ENCODE measurements around the gene ZFP37. TPM values are rescaled to one million over a fixed set of nuclear protein-coding genes. Genes with fewer than 3 reads are reported as not detected.

The ZFP37 gene
- total RNA-seq, 1 experiment from 2014 or later = 1.00 TPM

- no peak for DNase-seq (ENCODE audit: low read depth in 1 of 2, low spot score in 2 of 2)
- no peak overlapping the region for H3K4me3 ChIP-seq
Observed at GRCh38 chr9:113026200-113026599, 30.3 kb downstream of the ZFP37 start.

GRCh38 chr9:113018247-113018646, 38.3 kb downstream of the ZFP37 start:
- Histone ChIP-seq H3K4me1 (replicated peaks) (no peaks in the 10 kb centered on the region), H3K27ac (no peak overlapping the region), H3K27me3 (replicated peaks) (no peaks in the 10 kb centered on the region), H3K4me3 (no peak overlapping the region), H3K36me3 (no peaks in the 10 kb centered on the region), H3K9me3 (replicated peaks) (no peaks in the 10 kb centered on the region)
- DNase-seq (ENCODE audit: low read depth in 1 of 2, low spot score in 2 of 2) = no peak

More at GRCh38 chr9:113026200-113026599, 30.3 kb downstream of the ZFP37 start:
- H3K27ac ChIP-seq = no peak overlapping the region
- H3K36me3 ChIP-seq = no peaks in the 10 kb centered on the region
- H3K9me3 ChIP-seq (replicated peaks) = no peaks in the 10 kb centered on the region; the same call in 1 of the 2 replicates
- H3K4me1 ChIP-seq (replicated peaks) = no peaks in the 10 kb centered on the region
- no peaks in the 10 kb centered on the region for H3K27me3 ChIP-seq (replicated peaks)

DNA sequence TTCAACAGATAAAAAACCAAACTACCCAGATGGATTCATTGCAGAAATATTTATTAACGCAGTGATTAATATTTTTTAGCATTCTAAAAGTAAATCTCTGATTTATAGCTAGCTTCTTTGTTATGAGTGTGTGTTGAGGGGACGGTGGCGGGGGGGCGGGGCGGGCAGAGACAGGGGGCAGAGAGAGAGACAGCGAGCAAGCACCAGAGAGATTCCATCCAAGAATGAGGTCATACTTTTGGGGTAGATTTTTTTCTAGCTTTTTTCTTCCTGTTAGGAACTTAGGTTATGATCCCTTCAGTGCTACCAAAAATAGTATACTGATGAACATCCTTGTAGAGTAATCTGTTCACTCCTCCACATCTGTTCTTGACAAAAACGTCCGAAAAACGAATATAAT, 44.0 kb downstream of the ZFP37 start:
- no peaks in the 10 kb centered on the region; the same call in 1 of the 2 replicates for H3K9me3 ChIP-seq (replicated peaks)

DNA sequence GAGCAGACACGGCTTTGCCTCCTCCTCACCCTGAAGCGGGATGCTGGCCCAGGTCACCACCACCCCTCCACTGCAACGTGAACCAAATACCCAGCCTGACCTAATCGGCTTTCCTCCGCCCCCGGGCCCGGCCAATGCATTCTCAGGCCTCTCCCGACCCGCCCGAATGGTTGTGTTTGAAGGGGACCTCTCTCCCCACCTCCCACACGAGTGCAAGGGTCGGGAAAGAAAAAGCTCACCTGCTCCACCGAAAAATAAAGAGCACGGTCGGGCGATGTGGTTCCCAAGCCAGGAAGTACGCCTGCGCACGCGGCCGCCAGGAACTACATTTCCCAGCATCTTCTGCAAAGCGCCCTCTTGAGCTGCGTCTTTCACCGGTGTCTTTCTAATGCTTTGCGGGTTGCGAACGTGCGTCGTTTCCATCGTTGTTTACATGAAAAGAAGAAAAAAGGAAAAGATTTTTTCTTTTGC, 44.6 kb downstream of the ZFP37 start, which contains the start of gene ZNF883:
ZNF883 (minus strand) TSS at position 282 of the 471 bp plus-strand sequence.
- H3K27ac ChIP-seq = no peak within 1 kb of the TSS
- no peaks in the 10 kb centered on the region for H3K36me3 ChIP-seq
- no peaks in the 10 kb centered on the region; the same call in 1 of the 2 replicates for H3K9me3 ChIP-seq (replicated peaks)
- no peaks in the 10 kb centered on the region; the same call in 1 of the 2 replicates for H3K27me3 ChIP-seq (replicated peaks)
- DNase-seq (ENCODE audit: low read depth in 1 of 2, low spot score in 2 of 2) = peak in 1 of 2 experiments; percentile 35
- H3K4me3 ChIP-seq = peak within 1 kb of the TSS; percentile 20
- H3K4me1 ChIP-seq (replicated peaks) = no peaks in the 10 kb centered on the region

More for the DNA sequence above, 44.0 kb downstream of the ZFP37 start:
- DNase-seq (ENCODE audit: low read depth in 1 of 2, low spot score in 2 of 2) = no peak
- Histone ChIP-seq H3K4me1 (replicated peaks) (no peaks in the 10 kb centered on the region), H3K27ac (no peak overlapping the region), H3K36me3 (no peaks in the 10 kb centered on the region), H3K27me3 (replicated peaks) (no peaks in the 10 kb centered on the region; the same call in 1 of the 2 replicates), H3K4me3 (no peak overlapping the region)

DNA sequence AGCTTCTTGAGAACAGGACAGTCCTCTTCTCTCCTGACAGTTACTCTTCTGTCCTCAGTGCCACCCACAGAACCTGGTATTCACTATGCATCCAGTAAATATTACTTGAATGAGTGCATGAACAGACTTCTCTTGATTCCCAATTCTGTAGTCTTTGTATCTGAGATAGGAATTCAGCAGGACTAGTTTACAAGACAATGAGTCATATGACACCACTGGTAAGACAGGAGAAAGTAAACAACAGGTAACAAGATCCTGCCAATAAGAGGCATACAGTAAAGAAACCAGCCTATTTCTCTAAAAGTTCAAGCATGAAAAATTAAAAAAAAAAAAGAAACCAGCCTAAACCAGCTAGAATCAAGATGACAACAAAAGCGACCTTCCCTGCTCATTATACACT, 50.7 kb downstream of the ZFP37 start:
- 0 out of 2 replicates have a peak, but pooled peaks cover 3% of the 10 kb centered on the region for H3K9me3 ChIP-seq (replicated peaks)
- no peak overlapping the region for H3K4me3 ChIP-seq
- DNase-seq (ENCODE audit: low read depth in 1 of 2, low spot score in 2 of 2) = no peak
- no peaks in the 10 kb centered on the region for H3K4me1 ChIP-seq (replicated peaks)
- H3K27me3 ChIP-seq (replicated peaks) = no peaks in the 10 kb centered on the region; the same call in 1 of the 2 replicates
- no peak overlapping the region for H3K27ac ChIP-seq
- no peaks in the 10 kb centered on the region for H3K36me3 ChIP-seq

DNA sequence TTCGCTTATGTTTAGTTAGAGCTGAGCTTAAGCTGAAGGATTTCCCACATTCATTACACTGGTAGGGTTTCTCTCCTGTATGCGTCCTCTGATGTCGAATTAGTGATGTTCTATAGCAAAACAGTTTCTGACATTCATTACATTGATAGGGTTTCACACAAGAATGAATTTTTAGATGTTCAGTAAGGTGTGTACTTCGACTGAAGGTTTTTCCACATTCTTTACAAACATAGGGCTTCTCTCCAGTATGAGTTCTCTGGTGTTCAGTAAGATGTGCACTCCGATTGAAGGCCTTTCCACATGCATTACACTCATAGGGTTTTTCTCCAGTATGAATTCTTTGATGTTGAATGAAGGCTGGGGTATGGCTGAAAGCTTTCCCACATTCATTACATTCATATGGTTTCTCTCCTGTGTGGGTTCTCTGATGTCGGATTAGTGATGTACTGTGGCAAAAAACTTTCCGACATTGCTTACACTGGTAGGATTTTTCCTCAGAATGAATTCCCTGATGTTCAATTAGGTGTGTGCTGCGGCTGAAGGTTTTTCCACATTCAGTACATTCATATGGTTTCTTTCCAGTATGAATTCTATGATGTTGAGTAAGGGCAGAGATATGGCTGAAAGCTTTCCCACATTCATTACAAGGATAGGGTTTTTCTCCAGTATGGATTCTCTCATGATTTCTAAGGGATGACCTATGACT, 59.1 kb downstream of the ZFP37 start:
- peaks cover 20% of the 10 kb centered on the region for H3K9me3 ChIP-seq (replicated peaks)
- H3K4me1 ChIP-seq (replicated peaks) = no peaks in the 10 kb centered on the region
- H3K27me3 ChIP-seq (replicated peaks) = no peaks in the 10 kb centered on the region
- no peak overlapping the region for H3K27ac ChIP-seq
- no peak for DNase-seq (ENCODE audit: low read depth in 1 of 2, low spot score in 2 of 2)
- no peaks in the 10 kb centered on the region for H3K36me3 ChIP-seq
- no peak overlapping the region for H3K4me3 ChIP-seq

Other genes starting within 250 kb of the ZFP37 start
- not detected in 2 replicates for gene SLC46A2, start 165.8 kb downstream of the ZFP37 start, total RNA-seq (2014; rRNA removed; shearing (Covaris generic))
- 0.05 TPM in 1 of 2 replicates, not detected in the other for gene ZNF883, start 44.5 kb downstream of the ZFP37 start, total RNA-seq (2014; rRNA removed; shearing (Covaris generic))
- 7.9 and 8.5 TPM in 2 replicates for gene SLC31A2, start 94.3 kb upstream of the ZFP37 start, total RNA-seq (2014; rRNA removed; shearing (Covaris generic))
- gene FKBP15, start 164.6 kb upstream of the ZFP37 start, total RNA-seq (2014; rRNA removed; shearing (Covaris generic)) = 12.5 and 22.9 TPM in 2 replicates
- 9.9 and 18.4 TPM in 2 replicates for gene SLC31A1, start 164.8 kb upstream of the ZFP37 start, total RNA-seq (2014; rRNA removed; shearing (Covaris generic))
- 33.2 and 48.3 TPM in 2 replicates for gene CDC26, start 218.8 kb upstream of the ZFP37 start, total RNA-seq (2014; rRNA removed; shearing (Covaris generic))
- 29.9 and 33.0 TPM in 2 replicates for gene PRPF4, start 218.9 kb upstream of the ZFP37 start, total RNA-seq (2014; rRNA removed; shearing (Covaris generic))
- gene RNF183, start 246.7 kb upstream of the ZFP37 start, total RNA-seq (2014; rRNA removed; shearing (Covaris generic)) = not detected in 2 replicates

Measured in SJSA1 (cell line).